Dendritic cell treated with granulocyte-macrophage colony-stimulating factor and Interleukin-4, amounts not matched to agents 40 ng/mL and 50 ng/mL, for 4 days (primary cell): ENCODE results near the gene YTHDC2.

Experiments used
- H3K27ac Mint-ChIP-seq: one replicate; pipeline ENCODE4 v1.8.0; 2022; ENCODE audit warnings: mild to moderate bottlenecking, mixed read lengths
- H3K27me3 Mint-ChIP-seq: one replicate; pipeline ENCODE4 v1.8.0; 2022; ENCODE audit warnings: mild to moderate bottlenecking, mixed read lengths
- H3K36me3 Mint-ChIP-seq: one replicate; pipeline ENCODE4 v1.8.0; 2022; ENCODE audit warnings: low read depth, mixed read lengths
- H3K4me1 Mint-ChIP-seq: one replicate; pipeline ENCODE4 v1.8.0; 2022; ENCODE audit warnings: low read depth, mixed read lengths
- H3K4me3 Mint-ChIP-seq: one replicate; pipeline ENCODE4 v1.8.0; 2022; ENCODE audit warnings: mild to moderate bottlenecking, moderate library complexity, mixed read lengths
- H3K9me3 Mint-ChIP-seq: one replicate; pipeline ENCODE4 v1.8.0; 2022; ENCODE audit warnings: mixed read lengths
- intact Hi-C: fragments of 100-400 bp; cut with micrococcal nuclease; formaldehyde crosslinking; loops from one replicate; pipeline ENCODE4 v1.15.0; 2022

YTHDC2 gene

DNA sequence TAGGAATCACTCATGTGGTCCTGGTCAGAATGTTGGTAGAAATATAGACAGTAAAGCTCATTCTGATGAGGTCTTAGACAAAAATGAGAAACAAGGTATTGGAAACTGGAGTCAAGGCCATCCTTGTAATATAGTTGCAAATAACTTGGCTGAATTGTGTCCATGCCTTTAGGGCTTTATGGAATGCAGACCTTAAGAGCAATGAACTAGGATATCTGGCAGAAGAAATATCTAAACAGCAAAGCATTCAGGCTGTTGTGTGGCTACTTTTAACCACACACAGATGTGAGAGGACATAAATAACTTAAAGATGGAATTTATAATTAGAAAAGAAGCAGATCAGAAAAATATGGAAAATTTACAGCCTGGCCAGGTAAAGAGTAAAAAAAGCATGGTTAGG lies 128.2 kb downstream of the YTHDC2 start:
- Mint-ChIP-seq H3K27me3 (no peaks in the 10 kb centered on the region), H3K27ac (no peak overlapping the region), H3K4me3 (no peak overlapping the region), H3K36me3 (no peaks in the 10 kb centered on the region), H3K4me1 (no peaks in the 10 kb centered on the region), H3K9me3 (no peaks in the 10 kb centered on the region)
- intact Hi-C loops = no loop called here
